ENCODE data around the gene NHLRC4.
A peak's percentile ranks its signal among the peaks of the same experiment; 100 is the strongest.

The NHLRC4 gene

GRCh38 chr16:565419-566330 is 1.1 kb upstream of the NHLRC4 start:
- no peak for DNase-seq (ENCODE audit: low read depth in 2 of 2)

- DNase-seq (ENCODE audit: low read depth in 2 of 2) = no peak
Measured at GRCh38 chr16:567373-568256, 810 bp downstream of the NHLRC4 start.

GRCh38 chr16:568401-569258 is 1.8 kb downstream of the NHLRC4 start:
- DNase-seq (ENCODE audit: low read depth in 2 of 2) = no peak

- DNase-seq (ENCODE audit: low read depth in 2 of 2) = peak; percentile 49 to 61
Measured at GRCh38 chr16:569445-570254, 2.8 kb downstream of the NHLRC4 start, which contains the start of gene PIGQ. Gene PIGQ, plus strand, starts transcription at chr16:569968. Its CDS starts 4,107 bp downstream, at chr16:574075.

- no peak for DNase-seq (ENCODE audit: low read depth in 2 of 2)
Measured at GRCh38 chr16:572865-573650, 6.3 kb downstream of the NHLRC4 start.

- DNase-seq (ENCODE audit: low read depth in 2 of 2) = no peak
Measured at GRCh38 chr16:574021-574760, 7.4 kb downstream of the NHLRC4 start.

- no peak for DNase-seq (ENCODE audit: low read depth in 2 of 2)
Measured at GRCh38 chr16:575354-576196, 8.8 kb downstream of the NHLRC4 start.

- DNase-seq (ENCODE audit: low read depth in 2 of 2) = no peak
Measured at GRCh38 chr16:576197-576822, 9.5 kb downstream of the NHLRC4 start.

- DNase-seq (ENCODE audit: low read depth in 2 of 2) = no peak
Measured at GRCh38 chr16:576823-577201, 10.0 kb downstream of the NHLRC4 start.

GRCh38 chr16:577796-578195 is 11.0 kb downstream of the NHLRC4 start:
- DNase-seq (ENCODE audit: low read depth in 2 of 2) = no peak

- DNase-seq (ENCODE audit: low read depth in 2 of 2) = no peak
Measured at GRCh38 chr16:578232-578869, 11.5 kb downstream of the NHLRC4 start.

- peak; percentile 43 to 60 for DNase-seq (ENCODE audit: low read depth in 2 of 2)
Measured at GRCh38 chr16:578870-579405, 12.1 kb downstream of the NHLRC4 start.

GRCh38 chr16:580141-580945 is 13.5 kb downstream of the NHLRC4 start:
- no peak for DNase-seq (ENCODE audit: low read depth in 2 of 2)

GRCh38 chr16:580946-581498 is 14.2 kb downstream of the NHLRC4 start:
- no peak for DNase-seq (ENCODE audit: low read depth in 2 of 2)

GRCh38 chr16:582218-582613 is 15.4 kb downstream of the NHLRC4 start:
- no peak for DNase-seq (ENCODE audit: low read depth in 2 of 2)
